GM19455 (cell line): Measurements from ENCODE around the gene MCF2.
"Not testable (repeated sequence)": the region's sequence is repeated elsewhere in the genome, so short reads cannot be mapped to it uniquely, and the experiment has no call there.

ENCODE experiments used
- ATAC-seq: cut with Tn5 transposase; IDR thresholded peaks from one replicate; pipeline ENCODE4 v1.9.1; 2021; ENCODE audit not compliant: unreplicated experiment

The MCF2 gene

GRCh38 chrX:139708067-139708466 is at the start of gene MCF2:
Gene MCF2, minus strand, starts transcription at chrX:139708167. Its CDS starts 56,423 bp downstream, at chrX:139651744.
- no peak for ATAC-seq

DNA sequence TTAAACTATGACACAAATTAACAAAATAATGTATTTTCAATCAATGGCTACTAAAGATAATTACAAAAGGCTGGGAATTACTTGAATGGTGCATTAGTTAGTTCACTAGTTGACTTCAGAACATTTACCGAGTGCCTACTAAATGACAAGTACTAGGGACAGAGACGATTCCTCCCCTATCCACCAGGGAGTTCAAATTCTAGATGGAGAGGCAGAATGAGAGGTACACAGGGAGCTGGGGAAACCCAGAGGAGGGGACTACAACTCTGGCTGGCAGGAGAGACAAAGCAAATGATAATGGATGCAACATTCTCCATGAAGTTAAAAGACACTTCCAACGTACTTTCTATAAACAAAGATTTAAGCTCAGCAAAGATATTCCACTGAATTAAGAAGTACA is 43.1 kb upstream of the MCF2 start:
- ATAC-seq, result no peak

- no peak for ATAC-seq
Observed at GRCh38 chrX:139750390-139750789, 42.4 kb upstream of the MCF2 start.

- ATAC-seq, result peak; percentile 96
Observed at GRCh38 chrX:139739138-139739537, 31.2 kb upstream of the MCF2 start.

GRCh38 chrX:139738581-139738980 is 30.6 kb upstream of the MCF2 start:
- ATAC-seq, result no peak

DNA sequence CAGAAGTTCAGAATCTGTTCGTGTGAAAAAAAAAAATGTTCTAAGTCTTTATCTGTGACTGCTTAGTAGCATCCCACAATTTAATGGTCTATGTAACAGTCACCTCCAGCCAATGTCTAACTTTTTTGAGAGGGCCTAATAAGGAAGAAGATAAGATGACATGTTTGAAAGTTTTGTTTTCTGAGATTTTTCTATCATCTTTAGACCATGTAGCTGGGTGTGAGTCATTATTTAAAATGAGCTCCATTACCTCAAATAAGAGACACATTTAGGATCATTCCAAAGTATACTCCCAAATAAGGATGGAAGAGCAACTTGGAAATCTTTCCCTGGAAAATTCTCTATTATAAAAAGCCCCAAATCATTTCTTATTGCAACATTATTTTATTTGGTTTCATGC is 28.2 kb upstream of the MCF2 start:
- no peak for ATAC-seq

GRCh38 chrX:139734996-139735395 is 27.0 kb upstream of the MCF2 start:
- ATAC-seq, result no peak

- ATAC-seq, result peak; percentile 91
Observed at GRCh38 chrX:139725720-139726119, 17.8 kb upstream of the MCF2 start.

DNA sequence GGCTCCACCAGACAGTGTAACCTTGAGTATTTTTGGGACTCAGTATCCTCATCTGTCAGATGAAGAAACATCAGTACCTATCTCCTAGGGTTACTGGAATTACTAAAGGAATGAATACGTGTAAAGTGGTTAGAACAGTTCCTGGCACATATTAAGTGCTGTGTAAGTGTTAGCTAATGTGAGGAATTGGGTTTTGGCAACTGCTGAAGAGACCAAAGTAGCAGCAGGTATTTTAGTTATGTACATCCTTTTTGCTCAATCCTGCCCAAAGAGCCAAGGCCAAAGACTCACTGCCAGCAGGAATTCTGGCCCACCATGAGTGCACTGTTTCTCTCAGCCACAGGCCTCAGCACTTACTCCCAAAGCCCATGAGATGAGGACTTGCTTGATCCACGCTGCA is 16.7 kb upstream of the MCF2 start:
- ATAC-seq, result no peak

- ATAC-seq, result no peak
Observed at GRCh38 chrX:139720979-139721378, 13.0 kb upstream of the MCF2 start.

DNA sequence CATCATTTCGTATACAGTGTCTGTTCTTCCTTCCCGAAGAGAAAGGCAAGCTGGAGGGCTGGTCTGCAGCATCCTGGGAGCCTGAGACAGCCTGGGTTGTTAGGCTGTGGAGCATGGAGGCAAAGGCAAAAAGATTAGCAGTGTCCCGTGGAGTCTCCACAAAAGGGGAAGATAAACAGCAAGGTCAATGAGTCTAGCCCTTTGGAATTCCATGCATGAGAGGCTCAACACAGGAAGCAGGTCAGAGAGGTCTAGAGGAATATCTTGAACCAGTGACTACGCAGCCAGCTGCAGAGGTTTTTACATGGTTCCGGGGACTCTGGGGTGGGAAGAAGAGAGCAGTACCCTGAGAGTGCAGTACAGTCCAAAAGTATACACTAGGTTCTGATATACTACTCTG is 12.2 kb upstream of the MCF2 start:
- no peak for ATAC-seq

- no peak for ATAC-seq
Observed at GRCh38 chrX:139702658-139703057, 5.3 kb downstream of the MCF2 start.

DNA sequence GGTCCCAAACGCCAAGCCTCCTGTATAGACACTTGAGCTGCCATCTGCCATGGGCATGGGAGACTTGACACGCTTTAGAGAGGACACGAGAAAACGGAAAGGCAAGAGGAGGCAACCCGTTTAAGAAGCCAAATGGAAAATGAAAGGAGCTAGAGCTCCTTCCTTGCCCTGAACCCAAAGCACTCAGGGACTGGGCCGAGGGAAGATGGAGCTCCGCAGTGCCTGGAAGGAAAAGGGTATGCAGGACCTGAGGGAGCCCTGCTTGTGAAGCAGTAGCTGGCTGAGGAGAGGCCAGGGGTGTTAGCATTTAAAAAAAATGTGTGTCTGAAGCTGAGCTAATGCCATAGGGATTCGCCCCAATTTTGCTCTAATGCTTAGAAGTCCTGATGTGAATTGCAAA is 15.1 kb downstream of the MCF2 start:
- ATAC-seq, result no peak

GRCh38 chrX:139692506-139692849 is 15.5 kb downstream of the MCF2 start:
- peak; percentile 61 for ATAC-seq

DNA sequence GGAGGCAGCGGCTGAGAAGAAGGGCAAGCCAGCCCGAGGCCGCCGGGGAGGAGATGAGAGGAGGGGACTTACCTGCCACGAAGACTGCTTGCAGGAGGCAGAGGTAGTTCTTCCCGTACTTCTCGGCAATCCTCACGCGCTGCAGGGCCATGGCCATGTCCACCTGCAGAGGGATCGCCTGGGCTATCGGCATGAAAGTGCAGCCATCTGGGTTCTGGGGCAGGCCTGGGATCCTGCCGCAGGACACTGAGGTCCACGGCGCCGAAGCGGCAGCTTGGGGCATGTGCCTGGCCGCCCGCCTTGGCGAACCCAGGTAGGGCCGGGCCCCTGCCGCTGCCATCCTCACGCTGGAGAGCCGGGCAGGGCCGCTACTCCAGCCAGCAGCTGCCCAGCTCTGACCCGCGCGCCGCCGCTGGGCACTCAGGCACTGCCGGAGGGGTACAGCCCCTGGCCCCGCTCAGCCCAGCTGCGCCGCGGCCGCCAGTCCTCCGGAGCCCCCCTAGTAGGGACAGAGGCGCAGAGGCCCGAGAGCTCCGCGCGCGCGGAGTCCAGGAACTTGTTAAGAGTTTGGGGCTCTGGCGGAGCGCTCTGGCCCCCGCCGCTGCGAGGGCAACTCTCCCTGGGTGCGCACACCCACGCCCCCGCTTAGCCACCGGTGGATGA is 16.0 kb downstream of the MCF2 start:
- ATAC-seq, result peak; percentile 49

DNA sequence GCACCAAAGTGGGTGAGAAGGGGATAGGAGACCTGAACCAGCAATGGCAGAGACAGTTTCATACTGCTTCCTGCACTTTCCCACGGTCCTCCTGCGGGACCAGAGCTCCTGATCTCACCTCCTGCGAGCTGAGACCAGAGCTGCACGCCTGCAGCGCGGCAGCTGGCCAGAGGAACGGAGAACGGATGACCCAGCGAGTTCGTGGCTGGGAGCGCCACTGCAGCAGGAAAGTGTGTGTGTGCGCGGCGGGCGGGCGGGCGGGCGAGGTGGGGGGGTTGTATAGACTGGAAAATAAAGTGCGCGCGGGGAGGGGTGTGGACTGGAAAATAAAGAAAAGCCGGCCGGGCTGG is 16.5 kb downstream of the MCF2 start:
- ATAC-seq, result peak; percentile 13

- ATAC-seq, result not testable (repeated sequence)
Observed at GRCh38 chrX:139685175-139685574, 22.8 kb downstream of the MCF2 start.

GRCh38 chrX:139680356-139680755 is 27.6 kb downstream of the MCF2 start:
- no peak for ATAC-seq

DNA sequence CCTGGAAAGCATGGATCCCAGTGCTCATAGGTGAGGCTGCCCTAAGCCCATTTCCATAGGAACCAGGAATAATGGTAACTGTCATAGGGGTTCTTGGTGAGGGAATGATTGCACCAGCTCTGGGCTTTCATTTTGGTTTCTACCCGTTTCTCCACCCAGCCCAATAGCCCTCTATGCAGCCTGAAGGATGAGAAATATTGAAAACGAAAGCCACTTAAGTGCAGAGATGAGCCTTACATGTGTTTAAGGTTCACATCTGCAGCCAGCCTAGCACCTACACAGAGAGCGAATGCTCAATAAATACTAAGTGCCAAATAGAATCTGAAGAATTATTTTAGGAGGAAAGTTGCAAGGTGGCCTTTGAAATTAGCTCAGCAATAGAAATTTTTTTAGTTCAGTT is 60.4 kb downstream of the MCF2 start:
- peak; percentile 68 for ATAC-seq

- no peak for ATAC-seq
Observed at GRCh38 chrX:139642241-139642927, 65.6 kb downstream of the MCF2 start.

DNA sequence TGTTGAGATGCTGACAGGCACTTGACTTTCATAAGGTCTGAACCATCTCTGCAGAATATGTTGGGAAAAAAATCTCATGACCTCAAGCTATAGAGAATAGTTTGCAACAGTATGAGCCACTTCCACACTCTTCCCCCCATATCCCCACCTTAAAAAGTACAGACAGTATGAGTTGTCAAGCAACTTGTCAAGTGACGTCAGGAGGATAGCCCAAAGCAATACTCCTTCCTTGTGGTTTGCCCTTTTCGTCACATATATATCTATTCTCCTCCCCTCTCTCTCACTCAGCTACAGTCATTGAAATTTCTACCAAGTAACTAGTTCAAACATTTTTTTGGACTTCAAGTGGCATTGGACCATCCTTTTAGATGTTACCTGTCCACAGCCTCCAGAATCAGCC is 67.7 kb downstream of the MCF2 start:
- ATAC-seq, result no peak

GRCh38 chrX:139639253-139639652 is 68.7 kb downstream of the MCF2 start:
- no peak for ATAC-seq

DNA sequence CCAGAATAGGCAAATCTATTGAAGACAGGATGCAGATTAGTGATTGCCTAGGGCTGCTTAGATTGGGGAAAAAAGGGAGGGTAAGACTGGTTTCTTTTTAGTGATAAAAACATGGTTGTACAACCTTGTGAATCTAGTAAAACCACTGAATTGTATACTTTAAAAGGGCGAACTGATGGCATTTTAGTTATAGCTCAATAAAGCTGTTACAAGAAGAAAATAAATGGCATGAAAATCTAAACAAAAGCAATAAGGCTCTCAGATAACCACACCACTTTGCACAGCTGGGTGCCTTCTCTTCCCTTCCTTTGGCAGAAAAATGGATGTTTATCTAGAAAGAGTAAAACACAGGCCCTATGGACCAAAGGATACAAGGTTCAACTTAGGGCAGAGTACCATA is 107.9 kb downstream of the MCF2 start:
- no peak for ATAC-seq
